Stimulated activated effector memory CD8-positive, alpha-beta T cell treated with anti-CD3 and anti-CD28 coated beads, Interleukin-12 subunit alpha, Interleukin-12 subunit beta, amount 100 ng/mL, for 72 hours (primary cell): ENCODE results near the gene ENPP6.

Source experiments
- ATAC-seq: fragments of 150-1000 bp; cut with Tn5 transposase; 2 replicates; pipeline ENCODE4 v1.10.0; 2021
- DNase-seq, 2 donors: peaks; one replicate each; pipeline ENCODE4 v3.0.0; 2021 to 2022; ENCODE audit warnings: low spot score in 2 of 2
- H3K27ac Mint-ChIP-seq: one replicate; pipeline ENCODE4 v1.8.0; 2022; ENCODE audit warnings: mild to moderate bottlenecking, mixed read lengths
- H3K36me3 Mint-ChIP-seq: one replicate; pipeline ENCODE4 v1.8.0; 2022; ENCODE audit warnings: mild to moderate bottlenecking, mixed read lengths
- H3K4me1 Mint-ChIP-seq: one replicate; pipeline ENCODE4 v1.8.0; 2022; ENCODE audit warnings: mixed read lengths
- H3K4me3 Mint-ChIP-seq: one replicate; pipeline ENCODE4 v1.8.0; 2022; ENCODE audit warnings: mild to moderate bottlenecking, mixed read lengths
- H3K9me3 Mint-ChIP-seq: one replicate; pipeline ENCODE4 v1.8.0; 2022; ENCODE audit warnings: mixed read lengths

Gene ENPP6

DNA sequence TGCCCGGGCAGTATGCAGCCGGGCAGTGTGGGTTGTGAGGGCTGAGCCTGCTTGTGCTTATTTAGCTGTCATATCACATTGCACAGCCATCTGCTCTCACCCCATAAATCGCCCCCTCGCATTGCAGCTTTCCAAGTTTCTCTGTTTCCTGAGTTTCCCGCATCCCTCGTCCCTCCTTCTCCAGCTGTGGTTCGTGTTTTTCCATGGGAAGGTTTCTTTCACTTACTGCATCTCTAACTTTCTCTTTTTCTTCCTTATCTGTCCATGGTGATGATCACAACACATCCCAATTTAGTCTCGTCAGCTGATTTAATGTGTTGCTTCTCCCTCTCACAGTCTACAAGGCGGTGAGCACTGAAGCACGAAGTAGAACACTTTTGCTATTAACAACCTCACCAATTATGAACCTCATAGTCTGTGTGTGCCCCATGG, 118.1 kb downstream of the ENPP6 start:
- DNase-seq (no peak), ATAC-seq (no peak)
- Mint-ChIP-seq H3K9me3 (no peaks in the 10 kb centered on the region), H3K36me3 (no peaks in the 10 kb centered on the region), H3K27ac (no peak overlapping the region), H3K4me1 (peaks cover 10% of the 10 kb centered on the region), H3K4me3 (no peak overlapping the region)

DNA sequence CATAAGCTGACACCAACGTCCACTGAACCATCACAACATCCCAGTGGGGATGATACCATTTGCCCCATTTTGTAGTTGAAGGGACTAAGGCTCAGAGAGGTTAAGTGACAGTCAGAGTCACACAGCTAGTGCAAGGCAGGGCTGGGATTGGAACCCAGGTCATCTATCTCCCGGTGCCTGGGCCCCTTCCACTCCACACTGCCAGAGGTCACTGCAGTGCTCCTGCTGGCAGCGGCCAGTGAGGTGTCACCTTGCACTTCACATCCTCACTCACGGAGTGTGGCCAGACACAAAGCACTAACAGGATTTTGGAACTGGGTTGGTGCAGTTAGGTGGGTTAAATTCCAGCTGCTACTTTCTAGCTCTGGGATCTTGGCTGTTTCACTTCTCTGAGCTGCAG, 118.7 kb downstream of the ENPP6 start:
- DNase-seq (no peak), ATAC-seq (no peak)
- Mint-ChIP-seq H3K4me3 (no peak overlapping the region), H3K27ac (no peak overlapping the region), H3K4me1 (peaks cover 10% of the 10 kb centered on the region), H3K9me3 (no peaks in the 10 kb centered on the region), H3K36me3 (no peaks in the 10 kb centered on the region)

DNA sequence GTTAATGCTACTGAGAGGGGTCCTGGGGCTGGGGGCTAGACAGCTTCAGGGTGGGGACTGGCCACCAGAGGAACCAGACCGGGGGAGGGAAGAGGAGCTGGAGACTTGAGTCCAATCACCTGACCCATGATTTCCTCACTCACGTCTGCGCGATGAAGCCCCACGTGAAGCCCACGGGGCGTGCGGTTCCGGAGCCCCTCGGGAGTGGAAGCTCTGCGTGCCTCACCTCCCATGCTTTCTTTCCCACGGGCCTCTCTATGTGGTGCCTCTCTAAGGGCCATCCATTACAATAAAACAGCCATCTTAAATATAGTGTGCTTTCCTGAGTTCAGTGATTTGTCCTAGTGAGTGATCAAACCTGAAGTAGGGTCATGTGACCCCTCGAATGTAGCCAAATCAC, 119.9 kb downstream of the ENPP6 start:
- Mint-ChIP-seq H3K9me3 (no peaks in the 10 kb centered on the region), H3K36me3 (no peaks in the 10 kb centered on the region), H3K27ac (no peak overlapping the region), H3K4me1 (peaks cover 10% of the 10 kb centered on the region), H3K4me3 (peak overlapping the region; percentile 10)
- DNase-seq (no peak), ATAC-seq (no peak)

DNA sequence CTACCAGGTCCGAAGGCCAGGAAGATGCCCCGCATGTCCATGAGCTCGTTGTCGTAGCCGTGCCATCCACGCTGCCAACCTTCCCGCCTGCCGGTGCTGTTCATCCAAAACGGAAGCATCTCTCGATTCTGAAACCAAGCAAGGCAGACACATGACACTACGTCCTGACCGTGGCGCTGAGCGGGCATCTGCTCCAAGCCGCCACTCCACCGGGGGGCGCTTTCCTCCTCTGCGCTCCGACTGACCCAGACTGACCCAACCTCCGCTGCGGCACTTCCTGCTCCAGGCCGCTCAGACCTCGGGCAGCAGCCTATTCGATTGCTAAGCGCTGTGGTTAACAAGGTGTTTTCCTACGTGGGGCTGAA, 120.5 kb downstream of the ENPP6 start:
- ATAC-seq, result peak; percentile 35
- no peaks in the 10 kb centered on the region for H3K36me3 Mint-ChIP-seq
- peak overlapping the region; percentile 10 for H3K4me3 Mint-ChIP-seq
- peaks cover 10% of the 10 kb centered on the region for H3K4me1 Mint-ChIP-seq
- no peaks in the 10 kb centered on the region for H3K9me3 Mint-ChIP-seq
- DNase-seq, result peak in 1 of 2 donors; percentile 64
- no peak overlapping the region for H3K27ac Mint-ChIP-seq

DNA sequence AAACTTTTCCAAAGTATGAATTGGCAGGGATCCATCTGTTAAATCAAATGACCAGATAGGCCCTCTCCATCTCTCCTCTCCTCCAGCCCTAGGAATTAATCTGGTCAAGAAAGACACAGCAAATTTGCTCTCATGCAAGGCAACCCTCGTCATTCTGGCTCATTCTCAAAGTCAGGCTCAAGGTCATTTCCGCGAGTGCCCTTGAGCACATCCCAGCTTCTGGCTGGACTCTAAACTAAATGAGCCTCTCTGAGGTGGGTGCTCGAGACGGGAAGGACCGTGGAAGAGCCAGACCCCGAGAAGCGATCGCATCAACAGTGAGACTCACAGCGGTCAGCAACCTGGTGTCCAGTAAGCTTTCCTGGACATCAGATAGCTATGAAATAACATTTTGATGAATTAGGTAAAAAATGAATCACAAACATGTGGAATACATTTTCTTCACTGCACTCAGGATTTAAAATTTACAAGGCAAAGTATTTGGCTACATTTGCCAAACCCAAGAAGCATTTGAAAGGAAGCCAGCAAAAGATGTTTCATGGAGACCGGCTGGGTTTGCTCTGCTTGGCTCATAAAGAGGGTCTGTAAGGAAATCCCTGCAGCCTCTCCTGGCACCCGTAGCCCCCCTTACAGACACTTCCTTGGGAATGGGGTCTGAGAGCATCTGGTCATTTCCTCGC, 121.0 kb downstream of the ENPP6 start:
- Mint-ChIP-seq H3K36me3 (no peaks in the 10 kb centered on the region), H3K27ac (no peak overlapping the region), H3K4me1 (peaks cover 10% of the 10 kb centered on the region), H3K4me3 (peak overlapping the region; percentile 10), H3K9me3 (no peaks in the 10 kb centered on the region)
- ATAC-seq, result no peak
- DNase-seq, result no peak

- no peak overlapping the region for H3K27ac Mint-ChIP-seq
- H3K9me3 Mint-ChIP-seq, result no peaks in the 10 kb centered on the region
- no peak overlapping the region for H3K4me3 Mint-ChIP-seq
- no peak for ATAC-seq
- H3K36me3 Mint-ChIP-seq, result no peaks in the 10 kb centered on the region
- DNase-seq, result no peak
- peaks cover 5% of the 10 kb centered on the region for H3K4me1 Mint-ChIP-seq
Measured at GRCh38 chr4:184094532-184095159, 123.0 kb downstream of the ENPP6 start.

GRCh38 chr4:184091986-184092385, 125.7 kb downstream of the ENPP6 start:
- Mint-ChIP-seq H3K4me3 (no peak overlapping the region), H3K4me1 (peaks cover under 1% of the 10 kb centered on the region), H3K36me3 (no peaks in the 10 kb centered on the region), H3K9me3 (no peaks in the 10 kb centered on the region), H3K27ac (no peak overlapping the region)
- ATAC-seq (no peak), DNase-seq (no peak)

GRCh38 chr4:184090571-184090970, 127.1 kb downstream of the ENPP6 start:
- H3K4me1 Mint-ChIP-seq, result no peaks in the 10 kb centered on the region
- H3K27ac Mint-ChIP-seq, result no peak overlapping the region
- no peak for ATAC-seq
- DNase-seq, result no peak
- H3K36me3 Mint-ChIP-seq, result no peaks in the 10 kb centered on the region
- H3K9me3 Mint-ChIP-seq, result no peaks in the 10 kb centered on the region
- H3K4me3 Mint-ChIP-seq, result no peak overlapping the region

DNA sequence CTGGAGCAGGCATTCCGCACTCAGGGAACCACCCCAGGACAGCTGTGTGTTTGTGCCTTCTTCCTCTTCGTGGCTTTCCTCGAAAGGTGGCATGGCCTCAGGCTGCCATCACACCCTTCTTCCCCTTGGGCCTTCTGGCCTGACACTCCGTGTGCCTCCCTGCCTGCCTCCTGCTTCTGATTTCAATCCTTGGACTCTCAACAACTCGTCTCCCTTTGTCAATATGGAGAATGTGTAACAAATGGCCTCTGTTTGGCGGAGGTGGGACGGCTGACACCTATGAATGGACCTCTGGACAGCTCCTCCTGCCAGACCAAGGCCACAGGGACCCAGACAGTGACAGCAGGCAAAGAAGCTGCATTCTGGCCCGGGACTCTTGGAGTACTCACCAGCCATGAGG, 137.0 kb downstream of the ENPP6 start:
- no peak for DNase-seq
- no peak overlapping the region for H3K27ac Mint-ChIP-seq
- H3K36me3 Mint-ChIP-seq, result no peaks in the 10 kb centered on the region
- no peak for ATAC-seq
- no peaks in the 10 kb centered on the region for H3K4me1 Mint-ChIP-seq
- peaks cover 3% of the 10 kb centered on the region for H3K9me3 Mint-ChIP-seq
- H3K4me3 Mint-ChIP-seq, result no peak overlapping the region

GRCh38 chr4:184074677-184075388, 142.8 kb downstream of the ENPP6 start:
- Mint-ChIP-seq H3K9me3 (peaks cover 6% of the 10 kb centered on the region), H3K36me3 (no peaks in the 10 kb centered on the region), H3K27ac (no peak overlapping the region), H3K4me3 (no peak overlapping the region), H3K4me1 (no peaks in the 10 kb centered on the region)
- DNase-seq (no peak), ATAC-seq (no peak)

- Mint-ChIP-seq H3K36me3 (no peaks in the 10 kb centered on the region), H3K9me3 (peaks cover 2% of the 10 kb centered on the region), H3K27ac (no peak overlapping the region), H3K4me3 (no peak overlapping the region), H3K4me1 (no peaks in the 10 kb centered on the region)
- no peak for ATAC-seq
- no peak for DNase-seq
Measured at GRCh38 chr4:184067931-184068554, 149.6 kb downstream of the ENPP6 start.

- H3K4me3 Mint-ChIP-seq, result no peak overlapping the region
- H3K9me3 Mint-ChIP-seq, result peaks cover 1% of the 10 kb centered on the region
- no peaks in the 10 kb centered on the region for H3K36me3 Mint-ChIP-seq
- no peak for DNase-seq
- no peaks in the 10 kb centered on the region for H3K4me1 Mint-ChIP-seq
- H3K27ac Mint-ChIP-seq, result no peak overlapping the region
- ATAC-seq, result no peak
Measured at GRCh38 chr4:184066584-184067300, 150.9 kb downstream of the ENPP6 start.

- H3K36me3 Mint-ChIP-seq, result no peaks in the 10 kb centered on the region
- no peaks in the 10 kb centered on the region for H3K9me3 Mint-ChIP-seq
- no peak overlapping the region for H3K4me3 Mint-ChIP-seq
- DNase-seq (no peak), ATAC-seq (no peak)
- no peak overlapping the region for H3K27ac Mint-ChIP-seq
- no peaks in the 10 kb centered on the region for H3K4me1 Mint-ChIP-seq
Measured at GRCh38 chr4:184064877-184065276, 152.8 kb downstream of the ENPP6 start.

GRCh38 chr4:184062769-184063168, 154.9 kb downstream of the ENPP6 start:
- Mint-ChIP-seq H3K36me3 (no peaks in the 10 kb centered on the region), H3K9me3 (no peaks in the 10 kb centered on the region), H3K4me3 (no peak overlapping the region), H3K4me1 (no peaks in the 10 kb centered on the region), H3K27ac (no peak overlapping the region)
- DNase-seq (no peak), ATAC-seq (no peak)

- H3K4me1 Mint-ChIP-seq, result no peaks in the 10 kb centered on the region
- no peak for ATAC-seq
- no peak overlapping the region for H3K27ac Mint-ChIP-seq
- H3K9me3 Mint-ChIP-seq, result no peaks in the 10 kb centered on the region
- DNase-seq, result no peak
- H3K4me3 Mint-ChIP-seq, result no peak overlapping the region
- H3K36me3 Mint-ChIP-seq, result no peaks in the 10 kb centered on the region
Measured at GRCh38 chr4:184061582-184061981, 156.1 kb downstream of the ENPP6 start.
